Fibroblast of the aortic adventitia (primary cell): Measurements from ENCODE around the gene SAP25. TPM values are rescaled to one million over a fixed set of nuclear protein-coding genes. Genes with fewer than 3 reads are reported as not detected.
"Not testable (repeated sequence)": the region's sequence is repeated elsewhere in the genome, so short reads cannot be mapped to it uniquely, and the experiment has no call there.

Experiments
- DNase-seq: peaks from one replicate; pipeline ENCODE4 v3.0.0-alpha.2; 2010; ENCODE audit warnings: low read depth
- H3K4me3 ChIP-seq: 2 replicates; pipeline ENCODE4 v1.5.1; 2011; ENCODE audit warnings: low read depth, mild to moderate bottlenecking, control low read depth, low read length, moderate library complexity
- small RNA-seq: library from RNA; depleted of rRNA; stranded (forward); fragments of <200 nt; gene quantifications from one replicate; pipeline ENCODE3, GENCODE V24; 2012
- total RNA-seq: library from RNA; depleted of rRNA; stranded (reverse); fragments of >200 nt; gene quantifications from 2 replicates; pipeline ENCODE4 v1.2.3, GENCODE V29; 2012; ENCODE audit warnings: low replicate concordance
- TF ChIP-seq, protein P1 (sequence below): IDR thresholded peaks from 2 replicates; pipeline ENCODE4 v1.5.1; 2011; ENCODE audit warnings: mild to moderate bottlenecking, low read length, control low read depth, inconsistent platforms; ENCODE audit not compliant: insufficient read depth

The SAP25 gene
- total RNA-seq, 1 donor = not detected

DNA sequence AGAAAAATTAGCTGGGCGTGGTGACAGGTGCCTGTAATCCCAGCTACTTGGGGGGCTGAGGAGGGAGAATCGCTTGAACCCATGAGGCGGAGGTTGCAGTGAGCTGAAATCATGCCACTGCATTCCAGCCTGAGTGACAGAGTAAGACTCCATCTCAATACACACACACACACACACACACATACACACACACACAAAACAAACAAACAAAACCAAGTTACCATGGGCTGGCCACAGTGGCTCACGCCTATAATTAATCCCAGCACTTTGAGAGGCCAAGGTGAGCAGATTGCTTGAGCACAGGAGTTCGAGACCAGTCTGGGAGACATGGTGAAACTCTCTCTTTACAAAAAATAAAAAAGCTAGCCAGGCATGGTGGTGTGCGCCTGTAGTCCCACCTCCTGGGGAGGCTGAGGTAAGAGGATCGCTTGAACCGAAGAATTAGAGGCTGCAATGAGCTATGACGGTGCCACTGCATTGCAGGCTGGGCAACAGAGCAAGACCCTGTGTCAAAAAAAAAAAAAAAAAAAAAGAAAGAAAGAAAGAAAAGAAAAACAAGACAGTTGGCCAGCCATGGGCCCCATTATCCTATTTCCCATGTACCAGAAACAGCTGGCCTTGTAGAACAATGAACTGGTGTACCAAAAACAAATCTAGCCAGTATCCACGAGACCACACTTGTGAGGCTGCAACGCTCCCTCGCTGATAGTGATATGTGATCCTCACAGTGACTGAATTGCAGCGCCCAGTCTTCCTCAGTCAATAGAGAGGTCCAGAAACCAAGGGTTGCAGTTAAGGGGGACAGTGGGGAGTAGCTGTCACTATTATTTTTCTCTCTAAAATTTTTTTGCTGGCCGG, 41.3 kb downstream of the SAP25 start:
- DNase-seq = no peak
- TF ChIP-seq, protein P1, sequence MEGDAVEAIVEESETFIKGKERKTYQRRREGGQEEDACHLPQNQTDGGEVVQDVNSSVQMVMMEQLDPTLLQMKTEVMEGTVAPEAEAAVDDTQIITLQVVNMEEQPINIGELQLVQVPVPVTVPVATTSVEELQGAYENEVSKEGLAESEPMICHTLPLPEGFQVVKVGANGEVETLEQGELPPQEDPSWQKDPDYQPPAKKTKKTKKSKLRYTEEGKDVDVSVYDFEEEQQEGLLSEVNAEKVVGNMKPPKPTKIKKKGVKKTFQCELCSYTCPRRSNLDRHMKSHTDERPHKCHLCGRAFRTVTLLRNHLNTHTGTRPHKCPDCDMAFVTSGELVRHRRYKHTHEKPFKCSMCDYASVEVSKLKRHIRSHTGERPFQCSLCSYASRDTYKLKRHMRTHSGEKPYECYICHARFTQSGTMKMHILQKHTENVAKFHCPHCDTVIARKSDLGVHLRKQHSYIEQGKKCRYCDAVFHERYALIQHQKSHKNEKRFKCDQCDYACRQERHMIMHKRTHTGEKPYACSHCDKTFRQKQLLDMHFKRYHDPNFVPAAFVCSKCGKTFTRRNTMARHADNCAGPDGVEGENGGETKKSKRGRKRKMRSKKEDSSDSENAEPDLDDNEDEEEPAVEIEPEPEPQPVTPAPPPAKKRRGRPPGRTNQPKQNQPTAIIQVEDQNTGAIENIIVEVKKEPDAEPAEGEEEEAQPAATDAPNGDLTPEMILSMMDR = no peak
- no peak overlapping the region for H3K4me3 ChIP-seq

- not testable (repeated sequence) for H3K4me3 ChIP-seq, DNase-seq
These were observed 45.4 kb downstream of the SAP25 start for GRCh38 chr7:100528108-100528866.

- H3K4me3 ChIP-seq, DNase-seq: not testable (repeated sequence)
These were observed 50.5 kb downstream of the SAP25 start for GRCh38 chr7:100523192-100523591.

Small RNA genes within 50 kb of the gene (small RNA-seq; reads per million reads assigned to genes)
- gene RN7SL416P (not detected), gene SAP25 (not detected)

Other genes starting within 250 kb of the SAP25 start
- gene PILRB, start 215.8 kb downstream of the SAP25 start, total RNA-seq = 4.4 and 8.1 TPM in 2 replicates
- 0.27 TPM in 1 of 2 replicates, not detected in the other for gene PILRA, start 200.4 kb downstream of the SAP25 start, total RNA-seq
- gene ZCWPW1, start 145.2 kb downstream of the SAP25 start, total RNA-seq = 2.4 and 3.0 TPM in 2 replicates
- 48.0 and 49.6 TPM in 2 replicates for gene MEPCE, start 144.1 kb downstream of the SAP25 start, total RNA-seq
- 8.8 and 9.2 TPM in 2 replicates for gene PPP1R35, start 137.4 kb downstream of the SAP25 start, total RNA-seq
- gene SPACDR, start 109.6 kb downstream of the SAP25 start, total RNA-seq = 0.27 TPM in 1 of 2 replicates, not detected in the other
- gene TSC22D4, start 94.7 kb downstream of the SAP25 start, total RNA-seq = 25.6 and 31.6 TPM in 2 replicates
- 0.81 and 5.6 TPM in 2 replicates for gene NYAP1, start 90.0 kb downstream of the SAP25 start, total RNA-seq
- 10.7 and 19.3 TPM in 2 replicates for gene AGFG2, start 34.7 kb downstream of the SAP25 start, total RNA-seq
- 9.4 and 21.3 TPM in 2 replicates for gene LRCH4, start 12.2 kb upstream of the SAP25 start, total RNA-seq
- 0.54 TPM in 1 of 2 replicates, not detected in the other for gene FBXO24, start 12.4 kb upstream of the SAP25 start, total RNA-seq
- gene PCOLCE, start 28.5 kb upstream of the SAP25 start, total RNA-seq = 165 and 286 TPM in 2 replicates
- gene MOSPD3, start 38.6 kb upstream of the SAP25 start, total RNA-seq = 1.8 and 11.4 TPM in 2 replicates
- gene TFR2, start 67.7 kb upstream of the SAP25 start, total RNA-seq = 0.08 and 1.2 TPM in 2 replicates
- not detected in 2 replicates for gene ACTL6B, start 82.5 kb upstream of the SAP25 start, total RNA-seq
- 38.5 and 89.1 TPM in 2 replicates for gene GNB2, start 99.8 kb upstream of the SAP25 start, total RNA-seq
- 20.7 and 39.1 TPM in 2 replicates for gene GIGYF1, start 120.3 kb upstream of the SAP25 start, total RNA-seq
- gene POP7, start 132.2 kb upstream of the SAP25 start, total RNA-seq = 17.8 and 32.4 TPM in 2 replicates
- not detected in 2 replicates for gene EPO, start 146.6 kb upstream of the SAP25 start, total RNA-seq
- gene ZAN, start 159.7 kb upstream of the SAP25 start, total RNA-seq = not detected in 2 replicates